HG03064 (cell line): ENCODE measurements around the gene LNX1.
"Not testable (repeated sequence)": the region's sequence is repeated elsewhere in the genome, so short reads cannot be mapped to it uniquely, and the experiment has no call there.

Experiments
- ATAC-seq: cut with Tn5 transposase; IDR thresholded peaks from one replicate; pipeline ENCODE4 v1.9.1; 2021; ENCODE audit warnings: low read depth; ENCODE audit not compliant: unreplicated experiment

The LNX1 gene

DNA sequence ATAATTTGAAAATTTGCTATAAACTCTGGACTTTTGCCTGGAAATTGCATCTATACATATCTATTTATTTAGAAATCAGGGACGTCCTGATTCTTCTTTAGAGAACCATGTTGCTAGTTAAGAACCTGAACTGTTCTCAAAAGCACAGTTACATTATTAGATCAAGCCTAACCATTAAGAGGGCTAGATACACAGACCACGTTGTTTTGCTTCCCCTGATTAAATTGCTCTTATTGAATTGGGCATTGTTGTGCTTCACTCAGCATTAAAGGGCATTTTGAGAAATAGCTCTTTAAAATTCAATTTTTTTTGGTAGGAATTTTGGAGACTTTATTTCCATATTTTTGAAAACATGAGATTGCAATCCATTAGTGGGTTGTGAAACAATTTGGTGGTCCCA lies 169.5 kb downstream of the LNX1 start:
- ATAC-seq = no peak

DNA sequence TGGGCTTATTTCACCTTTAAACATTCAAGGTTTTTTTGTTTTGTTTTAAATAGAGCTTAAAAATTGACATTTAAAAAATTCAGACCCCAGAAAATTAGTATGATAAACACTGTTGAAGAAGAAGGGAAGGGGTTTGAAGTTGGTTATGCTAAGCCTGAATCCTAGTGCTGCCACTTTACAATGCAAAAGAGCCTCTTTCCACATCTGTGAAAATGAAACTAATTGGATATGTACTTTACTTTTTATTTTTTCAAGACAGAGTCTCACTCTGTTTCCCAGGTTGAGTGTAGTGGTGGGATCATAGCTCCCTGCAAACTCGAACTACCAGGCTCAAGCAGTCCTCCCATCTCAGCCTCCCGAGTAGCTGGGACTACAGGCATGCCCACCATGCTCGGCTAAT lies 172.1 kb downstream of the LNX1 start:
- ATAC-seq = no peak

DNA sequence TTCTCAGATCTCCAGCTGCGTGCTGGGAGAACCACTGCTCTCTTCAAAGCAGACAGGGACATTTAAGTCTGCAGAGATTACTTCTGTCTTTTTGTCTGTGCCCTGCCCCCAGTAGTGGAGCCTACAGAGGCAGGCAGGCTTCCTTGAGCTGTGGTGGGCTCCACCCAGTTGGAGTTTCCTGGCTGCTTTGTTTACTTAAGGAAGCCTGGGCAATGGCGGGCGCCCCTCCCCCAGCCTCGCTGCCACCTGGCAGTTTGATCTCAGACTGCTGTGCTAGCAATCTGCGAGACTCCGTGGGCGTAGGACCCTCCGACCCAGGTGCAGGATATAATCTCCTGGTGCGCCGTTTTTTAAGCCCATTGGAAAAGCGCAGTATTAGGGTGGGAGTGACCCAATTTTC lies 181.8 kb downstream of the LNX1 start:
- ATAC-seq = not testable (repeated sequence)
